H1 (cell line): Measurements from ENCODE around the gene SLC17A4. TPM values are rescaled to one million over a fixed set of nuclear protein-coding genes. Genes with fewer than 3 reads are reported as not detected.

ENCODE experiments used
- CBX8 ChIP-seq: fragments of 300-800, 300-1000 bp; sonication (generic); IDR thresholded peaks from 2 replicates; pipeline ENCODE4 v1.7.1; 2016; ENCODE audit warnings: low read depth, low read length, borderline replicate concordance
- CREB1 ChIP-seq: IDR thresholded peaks from 2 replicates; pipeline ENCODE4 v1.6.1; 2012; ENCODE audit warnings: inconsistent platforms
- CTBP2 ChIP-seq: IDR thresholded peaks from 2 replicates; pipeline ENCODE4 v1.7.0; 2011; ENCODE audit warnings: borderline replicate concordance, mild to moderate bottlenecking, moderate library complexity, mixed read lengths, low read length; ENCODE audit not compliant: insufficient read depth, insufficient read length
- FOSL1 ChIP-seq: IDR thresholded peaks from 2 replicates; pipeline ENCODE4 v1.6.1; 2011; ENCODE audit warnings: mild to moderate bottlenecking, low read depth, low read length, moderate library complexity; ENCODE audit not compliant: insufficient read depth
- RNF2 ChIP-seq: fragments of 200-900, 300-1000 bp; sonication (generic); IDR thresholded peaks from 2 replicates; pipeline ENCODE4 v1.7.1; 2016; ENCODE audit warnings: borderline replicate concordance, low read depth, mild to moderate bottlenecking, antibody characterized with exemption, low read length; ENCODE audit not compliant: poor library complexity, severe bottlenecking; ENCODE audit errors: missing control alignments
- SAP30 ChIP-seq: fragments of 300-600 bp; sonication (generic); IDR thresholded peaks from 2 replicates; pipeline ENCODE4 v1.7.1; 2012; ENCODE audit warnings: low read length, moderate library complexity, mild to moderate bottlenecking, inconsistent platforms; ENCODE audit not compliant: insufficient read depth, insufficient replicate concordance
- polyA plus RNA-seq, 7 experiments: library from polyadenylated mRNA; depleted of rRNA in 3 of 7; stranded (reverse) in 5 of 7; unstranded in 2 of 7; fragments of >200 nt in 5 of 7; fragments of 200-250 nt in 2 of 7; gene quantifications; 1 replicate in 5 of 7; 2 replicates in 1 of 7; 4 replicates in 1 of 7; pipeline versions ENCODE4 v1.2.1 to v1.2.3, GENCODE V29; 2011 to 2013; ENCODE audit warnings: missing spikeins in 2 of 7, mixed read lengths in 2 of 7
- total RNA-seq: library from RNA; stranded (reverse); fragmentation: NEBNext Ultra II Directional; extraction: Animal tissue kit (Norgen Biotek cat#: 25700); gene quantifications from 2 replicates; pipeline ENCODE4 v1.2.1, GENCODE V29; 2021

The SLC17A4 gene
- total and polyA plus RNA-seq, 2 of the 8 experiments (the other 6 are each of a cell fraction or from before 2014, with no cell fraction given): not detected

DNA sequence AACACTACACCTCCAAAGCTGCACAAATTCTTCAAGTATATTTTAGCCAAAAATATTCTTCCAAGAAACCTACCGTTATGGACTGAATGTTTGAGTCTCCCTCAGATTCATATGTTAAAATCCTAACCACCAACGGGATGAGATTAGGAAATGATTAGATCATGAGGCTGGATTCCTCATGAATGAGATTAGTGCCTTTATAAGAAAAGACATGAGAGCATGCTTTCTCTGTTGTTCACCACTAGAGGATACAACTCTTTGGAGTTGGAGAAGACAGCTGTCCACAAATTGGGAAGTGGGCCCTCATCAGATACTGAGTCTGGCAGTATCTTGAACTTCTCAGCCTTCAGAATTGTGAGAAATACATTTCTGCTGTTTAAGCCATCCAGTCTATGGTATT, 7.1 kb upstream of the SLC17A4 start (continued):
- no peak for TF ChIP-seq CREB1
- no peak for TF ChIP-seq RNF2
- TF ChIP-seq CBX8: no peak
- TF ChIP-seq CTBP2: no peak
- TF ChIP-seq FOSL1: no peak
- no peak for TF ChIP-seq SAP30
